Upper lobe of right lung (tissue), 1 donor: Measurements from ENCODE around the gene GPRC5C. TPM values are rescaled to one million over a fixed set of nuclear protein-coding genes. Genes with fewer than 3 reads are reported as not detected.

Source experiments
- ATAC-seq: fragments of 200-7000 bp; cut with Tn5 transposase; one replicate; pipeline ENCODE4 v1.9.1; 2020; ENCODE audit warnings: mild to moderate bottlenecking, moderate library complexity
- DNase-seq: peaks from one replicate; pipeline ENCODE4 v3.0.0-alpha.2; 2020
- H3K27ac ChIP-seq: fragments of 200-600 bp; one replicate; pipeline ENCODE4 v1.8.0; 2022
- H3K27me3 ChIP-seq: fragments of 200-600 bp; one replicate; pipeline ENCODE4 v1.8.0; 2022; ENCODE audit warnings: mild to moderate bottlenecking
- H3K36me3 ChIP-seq: fragments of 200-600 bp; one replicate; pipeline ENCODE4 v1.8.0; 2022
- H3K4me1 ChIP-seq: fragments of 200-600 bp; one replicate; pipeline ENCODE4 v1.8.0; 2022
- H3K4me3 ChIP-seq: fragments of 200-600 bp; one replicate; pipeline ENCODE4 v1.8.0; 2022; ENCODE audit warnings: mild to moderate bottlenecking
- H3K9me3 ChIP-seq: fragments of 200-600 bp; one replicate; pipeline ENCODE4 v1.8.0; 2022
- intact Hi-C: fragments of 100-400 bp; cut with DNase I; formaldehyde crosslinking; loops from one replicate; pipeline ENCODE4 v1.11.0; 2022
- total RNA-seq: library from RNA; stranded (reverse); fragmentation: NEBNext Ultra II Directional; extraction: Animal tissue kit (Norgen Biotek cat#: 25700); gene quantifications from one replicate; pipeline ENCODE4 v1.2.1, GENCODE V29; 2021
- TF ChIP-seq, protein P1 (sequence below): fragments of 200-600 bp; IDR thresholded peaks from one replicate; pipeline ENCODE4 v1.8.0; 2022; ENCODE audit warnings: antibody characterized with exemption
- donor health status: DM: no; HTN: yes; CAD: no; lungs with severe emphysema.

GPRC5C gene
- total RNA-seq, 1 donor from 2014 or later, result 48.6 TPM

DNA sequence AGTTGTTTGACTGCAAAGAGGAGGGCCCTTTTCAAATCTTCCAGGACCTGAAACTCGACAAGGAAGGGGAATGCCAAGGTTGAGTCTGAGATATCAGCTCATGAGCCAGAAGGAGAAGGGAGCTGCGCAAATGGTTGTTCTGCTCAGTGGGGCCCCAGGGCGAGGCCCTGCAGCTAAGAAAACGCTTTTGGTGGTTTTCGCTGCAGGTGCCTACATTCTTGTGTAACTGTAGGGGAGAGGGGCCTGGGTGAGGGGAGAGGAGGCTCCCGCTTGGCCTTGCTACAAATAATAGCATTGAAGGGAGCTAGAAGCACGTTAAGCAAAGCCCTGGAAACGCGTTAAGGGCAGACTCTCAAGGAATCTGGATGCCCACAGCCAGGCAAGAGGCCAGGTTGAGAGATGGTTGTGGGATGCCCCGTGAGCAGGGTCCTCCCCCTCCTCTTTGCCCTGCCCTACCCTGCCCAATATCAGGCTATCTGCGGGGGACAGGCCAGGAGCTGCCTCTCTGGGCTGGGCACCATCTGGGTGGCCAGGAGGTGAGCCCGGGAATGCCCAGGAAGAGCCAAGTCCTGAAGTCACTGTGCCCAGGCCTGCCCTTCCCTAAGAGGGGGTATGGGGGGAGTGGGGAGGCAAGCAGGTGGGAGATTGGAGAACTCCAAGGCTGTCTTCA lies 42.7 kb upstream of the GPRC5C start:
- DNase-seq (no peak), ATAC-seq (peak; percentile 22)
- TF ChIP-seq, protein P1, sequence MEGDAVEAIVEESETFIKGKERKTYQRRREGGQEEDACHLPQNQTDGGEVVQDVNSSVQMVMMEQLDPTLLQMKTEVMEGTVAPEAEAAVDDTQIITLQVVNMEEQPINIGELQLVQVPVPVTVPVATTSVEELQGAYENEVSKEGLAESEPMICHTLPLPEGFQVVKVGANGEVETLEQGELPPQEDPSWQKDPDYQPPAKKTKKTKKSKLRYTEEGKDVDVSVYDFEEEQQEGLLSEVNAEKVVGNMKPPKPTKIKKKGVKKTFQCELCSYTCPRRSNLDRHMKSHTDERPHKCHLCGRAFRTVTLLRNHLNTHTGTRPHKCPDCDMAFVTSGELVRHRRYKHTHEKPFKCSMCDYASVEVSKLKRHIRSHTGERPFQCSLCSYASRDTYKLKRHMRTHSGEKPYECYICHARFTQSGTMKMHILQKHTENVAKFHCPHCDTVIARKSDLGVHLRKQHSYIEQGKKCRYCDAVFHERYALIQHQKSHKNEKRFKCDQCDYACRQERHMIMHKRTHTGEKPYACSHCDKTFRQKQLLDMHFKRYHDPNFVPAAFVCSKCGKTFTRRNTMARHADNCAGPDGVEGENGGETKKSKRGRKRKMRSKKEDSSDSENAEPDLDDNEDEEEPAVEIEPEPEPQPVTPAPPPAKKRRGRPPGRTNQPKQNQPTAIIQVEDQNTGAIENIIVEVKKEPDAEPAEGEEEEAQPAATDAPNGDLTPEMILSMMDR, result no peak
- Histone ChIP-seq H3K27me3 (no peaks in the 10 kb centered on the region), H3K4me1 (no peaks in the 10 kb centered on the region), H3K9me3 (no peaks in the 10 kb centered on the region), H3K27ac (no peak overlapping the region), H3K4me3 (no peak overlapping the region), H3K36me3 (no peaks in the 10 kb centered on the region)
- intact Hi-C loops, result no loop called here

DNA sequence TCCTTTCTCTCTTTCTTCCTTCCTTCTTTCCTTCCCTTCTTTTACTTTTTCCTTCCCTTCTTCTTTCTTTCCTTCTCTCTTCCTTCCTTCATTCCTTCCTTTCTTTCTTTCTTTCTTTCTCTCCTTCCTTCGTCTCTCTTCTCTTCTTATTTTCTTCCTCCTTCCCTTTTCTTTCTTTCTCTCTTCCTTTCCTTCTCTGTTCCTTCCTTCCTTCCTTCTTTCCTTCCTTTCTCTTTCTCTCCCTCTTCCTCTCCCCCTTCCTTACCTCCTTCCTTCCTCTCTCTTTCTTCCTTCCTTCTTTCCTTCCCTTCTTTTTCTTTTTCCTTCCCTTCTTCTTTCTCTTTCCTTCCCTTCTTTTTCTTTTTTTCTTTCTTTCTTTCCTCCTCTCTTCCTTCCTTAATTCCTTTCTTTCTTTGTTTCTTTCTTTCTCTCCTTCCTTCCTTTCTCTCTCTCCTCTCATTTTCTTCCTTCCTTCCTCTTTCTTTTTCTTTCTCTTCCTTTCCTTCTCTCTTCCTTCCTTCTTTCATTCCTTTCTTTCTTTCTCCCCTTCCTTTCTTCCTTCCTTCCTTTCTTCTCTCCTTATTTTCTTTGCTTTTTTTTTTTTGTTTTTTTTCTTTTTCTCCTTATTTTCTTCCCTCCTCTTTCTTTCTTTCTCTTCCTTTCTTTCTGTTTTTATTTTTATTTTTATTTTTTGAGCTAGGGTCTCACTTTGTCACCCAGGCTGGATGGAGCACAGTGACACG lies 41.8 kb upstream of the GPRC5C start:
- Histone ChIP-seq H3K4me3 (no peak overlapping the region), H3K36me3 (no peaks in the 10 kb centered on the region), H3K9me3 (no peaks in the 10 kb centered on the region), H3K27ac (no peak overlapping the region), H3K4me1 (no peaks in the 10 kb centered on the region), H3K27me3 (no peaks in the 10 kb centered on the region)
- intact Hi-C loops, result no loop called here
- ATAC-seq (no peak), DNase-seq (no peak)
- TF ChIP-seq, protein P1, result no peak

- ATAC-seq (no peak), DNase-seq (no peak)
- intact Hi-C loops, result no loop called here
- H3K36me3 ChIP-seq, result no peaks in the 10 kb centered on the region
- TF ChIP-seq, protein P1, result no peak
- no peaks in the 10 kb centered on the region for H3K9me3 ChIP-seq
- H3K27me3 ChIP-seq, result no peaks in the 10 kb centered on the region
- no peak overlapping the region for H3K27ac ChIP-seq
- H3K4me3 ChIP-seq, result no peak overlapping the region
- H3K4me1 ChIP-seq, result no peaks in the 10 kb centered on the region
These were observed 40.9 kb upstream of the GPRC5C start for GRCh38 chr17:74390680-74391653.

DNA sequence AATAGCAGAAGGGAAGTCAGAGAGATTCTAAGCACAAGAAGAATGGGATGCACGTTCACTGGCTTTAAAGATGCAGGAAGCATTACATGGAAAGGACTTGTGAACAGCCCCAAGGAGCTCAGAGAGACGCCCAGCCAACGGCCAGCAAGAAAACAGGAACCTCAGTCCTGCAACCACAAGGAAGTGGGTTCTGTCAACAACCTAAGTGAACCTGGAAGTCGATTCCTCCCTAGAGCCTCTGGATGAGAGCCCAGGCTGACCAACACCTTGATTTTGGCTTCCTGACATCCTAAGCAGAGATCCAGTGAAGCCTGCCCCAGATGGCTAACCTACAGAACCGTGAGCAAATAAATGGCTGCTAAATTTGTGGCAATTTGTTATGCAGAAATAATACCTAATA lies 40.1 kb upstream of the GPRC5C start:
- H3K27me3 ChIP-seq, result no peaks in the 10 kb centered on the region
- peak; percentile 46 for ATAC-seq
- no peak overlapping the region for H3K4me3 ChIP-seq
- no peaks in the 10 kb centered on the region for H3K9me3 ChIP-seq
- intact Hi-C loops, result no loop called here
- no peak overlapping the region for H3K27ac ChIP-seq
- TF ChIP-seq, protein P1, result no peak
- H3K4me1 ChIP-seq, result no peaks in the 10 kb centered on the region
- no peaks in the 10 kb centered on the region for H3K36me3 ChIP-seq
- DNase-seq, result no peak

GRCh38 chr17:74392848-74393247 lies 39.0 kb upstream of the GPRC5C start:
- TF ChIP-seq, protein P1, result no peak
- intact Hi-C loops, result no loop called here
- Histone ChIP-seq H3K27ac (no peak overlapping the region), H3K36me3 (no peaks in the 10 kb centered on the region), H3K4me1 (no peaks in the 10 kb centered on the region), H3K4me3 (no peak overlapping the region), H3K27me3 (no peaks in the 10 kb centered on the region), H3K9me3 (no peaks in the 10 kb centered on the region)
- ATAC-seq (no peak), DNase-seq (no peak)
